Sigmoid colon (tissue), 4 donors: Measurements from ENCODE around the gene TP53BP2.

Experiments
- EP300 ChIP-seq, 4 donors: sonication (generic); formaldehyde crosslinking; IDR thresholded peaks; one replicate each; pipeline ENCODE4 v1.6.1; 2017; ENCODE audit warnings: antibody characterized with exemption in 4 of 4
- POLR2A ChIP-seq, 2 donors: fragments of 450-650 bp; IDR thresholded peaks; one replicate each; pipeline ENCODE4 v1.6.1; 2016; ENCODE audit warnings: antibody characterized with exemption in 2 of 2, mild to moderate bottlenecking in 2 of 2, moderate library complexity in 2 of 2
- TF ChIP-seq, protein P1 (sequence below), 4 experiments: fragments of 450-650 bp in 3 of 4; fragments of 200-600 bp in 1 of 4; IDR thresholded peaks; one replicate each; pipeline ENCODE4 v1.5.1; 2016 to 2019; ENCODE audit warnings: antibody characterized with exemption in 4 of 4, mild to moderate bottlenecking in 3 of 4, moderate library complexity in 2 of 4

DNA sequence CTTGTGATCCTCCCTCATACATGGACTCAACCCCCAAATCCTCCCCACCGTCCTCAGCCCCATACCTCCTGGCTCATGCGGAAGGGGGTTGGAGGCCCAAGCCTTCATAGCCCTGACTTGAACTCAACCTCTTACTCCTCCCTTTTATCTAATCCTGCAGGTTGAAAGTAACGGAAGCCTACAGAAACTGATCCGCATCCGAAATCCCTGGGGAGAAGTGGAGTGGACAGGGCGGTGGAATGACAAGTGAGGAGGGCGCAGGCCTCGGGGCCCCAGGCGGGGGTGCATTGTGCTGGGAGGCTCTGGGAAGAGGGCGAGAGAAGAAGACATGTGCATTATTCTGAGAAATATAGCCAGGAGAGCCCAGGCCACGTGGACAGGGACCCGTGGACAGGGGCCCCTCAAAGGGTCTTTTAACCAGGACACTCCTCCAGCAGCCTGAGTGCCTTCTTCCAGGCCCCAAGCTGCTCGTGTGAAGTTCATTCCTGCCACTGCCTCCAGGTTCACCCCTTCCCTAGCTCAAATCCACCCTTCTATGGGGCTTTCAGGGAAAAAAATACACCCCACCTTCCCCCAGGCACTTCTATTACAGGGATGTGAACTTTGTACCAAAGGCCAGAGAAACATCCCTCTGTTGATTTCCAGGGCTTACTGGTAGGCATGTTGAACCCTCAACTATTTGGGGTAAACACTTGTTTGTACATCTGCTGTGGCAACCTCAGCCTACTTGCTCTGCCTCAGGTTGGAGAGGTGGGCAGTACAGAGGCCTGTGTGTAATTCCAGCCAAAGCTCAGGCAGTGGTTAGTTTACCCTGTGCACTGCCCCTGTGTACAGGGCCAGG is 94.8 kb downstream of the TP53BP2 start:
- TF ChIP-seq, protein P1, sequence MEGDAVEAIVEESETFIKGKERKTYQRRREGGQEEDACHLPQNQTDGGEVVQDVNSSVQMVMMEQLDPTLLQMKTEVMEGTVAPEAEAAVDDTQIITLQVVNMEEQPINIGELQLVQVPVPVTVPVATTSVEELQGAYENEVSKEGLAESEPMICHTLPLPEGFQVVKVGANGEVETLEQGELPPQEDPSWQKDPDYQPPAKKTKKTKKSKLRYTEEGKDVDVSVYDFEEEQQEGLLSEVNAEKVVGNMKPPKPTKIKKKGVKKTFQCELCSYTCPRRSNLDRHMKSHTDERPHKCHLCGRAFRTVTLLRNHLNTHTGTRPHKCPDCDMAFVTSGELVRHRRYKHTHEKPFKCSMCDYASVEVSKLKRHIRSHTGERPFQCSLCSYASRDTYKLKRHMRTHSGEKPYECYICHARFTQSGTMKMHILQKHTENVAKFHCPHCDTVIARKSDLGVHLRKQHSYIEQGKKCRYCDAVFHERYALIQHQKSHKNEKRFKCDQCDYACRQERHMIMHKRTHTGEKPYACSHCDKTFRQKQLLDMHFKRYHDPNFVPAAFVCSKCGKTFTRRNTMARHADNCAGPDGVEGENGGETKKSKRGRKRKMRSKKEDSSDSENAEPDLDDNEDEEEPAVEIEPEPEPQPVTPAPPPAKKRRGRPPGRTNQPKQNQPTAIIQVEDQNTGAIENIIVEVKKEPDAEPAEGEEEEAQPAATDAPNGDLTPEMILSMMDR (IDR thresholded peaks at IDR 0.05), result no peak
- TF ChIP-seq POLR2A (IDR thresholded peaks at IDR 0.05) (no peak), EP300 (IDR thresholded peaks at IDR 0.05) (no peak)
